HFFc6 (cell line): ENCODE measurements around the gene SUSD3. TPM values are rescaled to one million over a fixed set of nuclear protein-coding genes. Genes with fewer than 3 reads are reported as not detected.

Experiments
- DNase-seq: peaks from one replicate; pipeline ENCODE4 v3.0.0-alpha.2; 2018
- H3K27ac Mint-ChIP-seq: 2 replicates; pipeline ENCODE4 v1.8.0; 2020; ENCODE audit warnings: mild to moderate bottlenecking, mixed read lengths
- H3K27me3 Mint-ChIP-seq: 2 replicates; pipeline ENCODE4 v1.8.0; 2021; ENCODE audit warnings: mild to moderate bottlenecking, moderate library complexity, mixed read lengths; ENCODE audit not compliant: insufficient read depth
- H3K36me3 Mint-ChIP-seq: 2 replicates; pipeline ENCODE4 v1.8.0; 2021; ENCODE audit warnings: low read depth, mixed read lengths
- H3K4me1 Mint-ChIP-seq: 2 replicates; pipeline ENCODE4 v1.8.0; 2020; ENCODE audit warnings: low read depth, mixed read lengths
- H3K4me3 Mint-ChIP-seq: 2 replicates; pipeline ENCODE4 v1.8.0; 2020; ENCODE audit warnings: mild to moderate bottlenecking, moderate library complexity, mixed read lengths
- H3K9me3 Mint-ChIP-seq: 2 replicates; pipeline ENCODE4 v1.8.0; 2020; ENCODE audit warnings: mild to moderate bottlenecking, mixed read lengths
- total RNA-seq, 6 experiments: library from RNA; stranded (reverse); fragmentation: NEBNext Ultra II Directional; extraction: Animal tissue kit (Norgen Biotek cat#: 25700); gene quantifications; 2 replicates in 1 of 6; 3 replicates in 5 of 6; pipeline ENCODE4 v1.2.3, GENCODE V29; 2021
- TF ChIP-seq, protein P1 (sequence below): fragments of 200-600 bp; sonication (generic); IDR thresholded peaks from 2 replicates; pipeline ENCODE4 v1.5.0; 2021; ENCODE audit warnings: antibody characterized with exemption, mild to moderate bottlenecking

SUSD3 gene
- total RNA-seq, 6 experiments from 2014 or later = 0.28 to 0.76 TPM; not detected in 4

DNA sequence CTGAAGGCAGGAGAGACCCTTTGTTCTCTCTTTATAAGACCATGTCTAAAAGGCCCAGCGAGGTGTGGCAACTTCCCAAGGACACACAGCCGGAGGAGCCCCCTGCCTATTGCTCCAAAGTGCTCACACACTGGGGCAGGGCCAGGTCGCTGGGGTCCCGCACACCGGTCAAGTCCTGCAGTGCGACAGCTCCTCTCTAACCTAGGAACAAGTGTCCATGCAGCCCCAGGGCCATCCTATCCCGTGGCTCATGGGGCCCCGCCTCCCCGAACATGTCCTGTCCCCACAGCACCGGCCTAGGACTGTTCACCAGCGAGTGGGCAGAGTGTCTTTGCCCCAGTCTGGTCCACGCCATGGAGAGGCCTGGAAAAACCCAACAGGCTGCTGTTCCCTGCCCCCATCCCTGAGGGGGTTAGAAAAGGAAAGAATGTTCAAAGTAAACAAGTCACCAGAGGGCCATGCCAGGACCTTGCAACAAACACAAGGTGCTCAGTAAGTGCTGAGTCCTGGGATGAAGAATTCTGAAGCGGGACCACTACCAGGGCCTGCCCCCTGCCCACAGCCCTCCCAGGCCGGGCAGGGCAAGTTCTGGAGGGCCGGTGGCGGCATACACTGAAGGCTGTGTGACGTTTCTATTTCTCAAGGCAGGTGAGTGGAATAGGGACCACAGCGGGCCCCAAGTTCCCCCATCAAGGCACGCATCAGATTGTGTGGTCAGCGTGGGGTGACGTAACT lies 74.6 kb downstream of the SUSD3 start:
- peak overlapping the region; percentile 82 for H3K27ac Mint-ChIP-seq
- H3K4me1 Mint-ChIP-seq = peaks cover 29% of the 10 kb centered on the region
- H3K4me3 Mint-ChIP-seq = peak overlapping the region; percentile 84
- TF ChIP-seq, protein P1, sequence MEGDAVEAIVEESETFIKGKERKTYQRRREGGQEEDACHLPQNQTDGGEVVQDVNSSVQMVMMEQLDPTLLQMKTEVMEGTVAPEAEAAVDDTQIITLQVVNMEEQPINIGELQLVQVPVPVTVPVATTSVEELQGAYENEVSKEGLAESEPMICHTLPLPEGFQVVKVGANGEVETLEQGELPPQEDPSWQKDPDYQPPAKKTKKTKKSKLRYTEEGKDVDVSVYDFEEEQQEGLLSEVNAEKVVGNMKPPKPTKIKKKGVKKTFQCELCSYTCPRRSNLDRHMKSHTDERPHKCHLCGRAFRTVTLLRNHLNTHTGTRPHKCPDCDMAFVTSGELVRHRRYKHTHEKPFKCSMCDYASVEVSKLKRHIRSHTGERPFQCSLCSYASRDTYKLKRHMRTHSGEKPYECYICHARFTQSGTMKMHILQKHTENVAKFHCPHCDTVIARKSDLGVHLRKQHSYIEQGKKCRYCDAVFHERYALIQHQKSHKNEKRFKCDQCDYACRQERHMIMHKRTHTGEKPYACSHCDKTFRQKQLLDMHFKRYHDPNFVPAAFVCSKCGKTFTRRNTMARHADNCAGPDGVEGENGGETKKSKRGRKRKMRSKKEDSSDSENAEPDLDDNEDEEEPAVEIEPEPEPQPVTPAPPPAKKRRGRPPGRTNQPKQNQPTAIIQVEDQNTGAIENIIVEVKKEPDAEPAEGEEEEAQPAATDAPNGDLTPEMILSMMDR = no peak
- DNase-seq = no peak
- 0 out of 2 replicates have a peak, but pooled peaks cover 1% of the 10 kb centered on the region for H3K27me3 Mint-ChIP-seq
- H3K9me3 Mint-ChIP-seq = no peaks in the 10 kb centered on the region; the same call in 1 of the 2 replicates
- no peaks in the 10 kb centered on the region for H3K36me3 Mint-ChIP-seq

DNA sequence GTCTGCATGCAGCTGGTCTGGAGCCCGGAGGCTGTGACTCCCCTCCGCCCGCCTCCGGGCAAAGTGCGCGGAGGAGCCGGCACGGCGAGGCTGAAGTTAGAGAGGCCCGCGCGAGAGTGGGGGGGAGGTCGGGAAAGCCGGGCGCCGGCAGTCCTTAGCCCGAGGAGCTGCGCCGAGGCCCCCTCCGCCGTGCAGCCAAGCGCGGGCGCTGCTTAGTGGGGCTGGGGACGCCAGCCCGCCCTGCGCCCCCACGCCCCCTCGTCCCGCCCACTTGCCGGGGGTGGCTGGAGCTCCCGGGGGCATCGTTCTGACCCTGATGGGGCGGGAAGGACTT lies 75.1 kb downstream of the SUSD3 start:
- peaks cover 4% of the 10 kb centered on the region for H3K36me3 Mint-ChIP-seq
- no peaks in the 10 kb centered on the region; the same call in 1 of the 2 replicates for H3K9me3 Mint-ChIP-seq
- peaks cover 29% of the 10 kb centered on the region for H3K4me1 Mint-ChIP-seq
- DNase-seq = peak; percentile 74
- H3K27me3 Mint-ChIP-seq = no peaks in the 10 kb centered on the region
- peak overlapping the region; percentile 82 for H3K27ac Mint-ChIP-seq
- peak overlapping the region; percentile 84 for H3K4me3 Mint-ChIP-seq
- TF ChIP-seq, protein P1 = no peak

DNA sequence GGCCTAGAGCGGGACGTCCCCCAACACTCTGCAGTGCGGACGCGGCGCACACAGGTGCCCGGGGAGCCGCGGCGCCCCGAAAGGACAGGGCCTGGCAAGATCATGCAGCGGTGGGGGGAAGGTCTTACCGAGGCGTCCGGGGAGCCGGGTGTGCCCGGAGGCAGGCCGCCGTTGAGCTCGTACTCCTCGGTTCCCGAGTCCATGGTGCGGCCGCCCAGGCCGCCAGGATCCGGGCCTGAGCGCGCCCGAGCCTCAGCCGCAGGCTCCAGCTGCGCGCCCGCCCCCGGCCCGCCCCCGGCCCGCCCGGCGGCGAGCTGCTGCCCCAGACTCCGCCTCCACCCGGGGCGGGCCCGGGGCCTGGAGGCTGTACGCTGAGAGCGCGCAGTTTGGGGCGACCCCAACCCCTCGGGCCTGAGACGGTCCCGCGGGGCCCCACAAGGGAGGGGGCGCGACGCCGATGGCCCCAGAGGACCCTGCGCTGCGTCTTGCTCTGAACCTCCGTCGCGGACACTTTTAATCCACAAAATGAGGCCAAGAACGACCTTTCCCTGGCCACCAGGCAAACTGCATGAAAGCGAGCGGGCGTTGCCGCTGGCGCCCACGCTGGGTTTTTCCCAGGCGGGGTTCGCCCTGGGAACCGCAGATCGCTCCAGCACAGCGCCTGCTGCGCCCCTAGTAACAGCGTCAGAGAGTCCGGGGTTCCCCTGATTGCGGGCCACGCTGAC lies 75.7 kb downstream of the SUSD3 start, which contains the start of gene NINJ1:
Gene NINJ1, minus strand, starts transcription at position 237 of the 725 bp plus-strand sequence. Its CDS starts 34 bp downstream, at position 203.
- H3K4me1 Mint-ChIP-seq = peaks cover 29% of the 10 kb centered on the region
- peak; percentile 13 for DNase-seq
- H3K4me3 Mint-ChIP-seq = peak within 1 kb of the TSS; percentile 84
- no peaks in the 10 kb centered on the region for H3K27me3 Mint-ChIP-seq
- H3K27ac Mint-ChIP-seq = peak within 1 kb of the TSS; percentile 82
- no peaks in the 10 kb centered on the region; the same call in 1 of the 2 replicates for H3K9me3 Mint-ChIP-seq
- peaks cover 4% of the 10 kb centered on the region for H3K36me3 Mint-ChIP-seq
- TF ChIP-seq, protein P1 = no peak

Other genes with a start within 250 kb of the SUSD3 start
- gene ZNF484, start 180.7 kb upstream of the SUSD3 start, total RNA-seq = 1 to 10 TPM; 5.1 to 7.0 (median 5.6) TPM
- not detected for gene FGD3, start 111.2 kb upstream of the SUSD3 start, total RNA-seq
- 10 to 100 TPM; 35.3 to 40.6 (median 37.9) TPM for gene CARD19, start 37.5 kb downstream of the SUSD3 start, total RNA-seq
- gene NINJ1, start 75.5 kb downstream of the SUSD3 start, total RNA-seq = 10 to 100 TPM; 23.2 to 28.0 (median 25.6) TPM
- not detected for gene WNK2, start 125.4 kb downstream of the SUSD3 start, total RNA-seq